ENCODE measurements around the gene AIFM3. TPM values are rescaled to one million over a fixed set of nuclear protein-coding genes. Genes with fewer than 3 reads are reported as not detected.
"Not testable (repeated sequence)": the region's sequence is repeated elsewhere in the genome, so short reads cannot be mapped to it uniquely, and the experiment has no call there.

Gene AIFM3
- polyA plus RNA-seq, 2 of the 4 experiments (the other 2 are of a cell fraction) = 1.4 to 3.6 TPM

DNA sequence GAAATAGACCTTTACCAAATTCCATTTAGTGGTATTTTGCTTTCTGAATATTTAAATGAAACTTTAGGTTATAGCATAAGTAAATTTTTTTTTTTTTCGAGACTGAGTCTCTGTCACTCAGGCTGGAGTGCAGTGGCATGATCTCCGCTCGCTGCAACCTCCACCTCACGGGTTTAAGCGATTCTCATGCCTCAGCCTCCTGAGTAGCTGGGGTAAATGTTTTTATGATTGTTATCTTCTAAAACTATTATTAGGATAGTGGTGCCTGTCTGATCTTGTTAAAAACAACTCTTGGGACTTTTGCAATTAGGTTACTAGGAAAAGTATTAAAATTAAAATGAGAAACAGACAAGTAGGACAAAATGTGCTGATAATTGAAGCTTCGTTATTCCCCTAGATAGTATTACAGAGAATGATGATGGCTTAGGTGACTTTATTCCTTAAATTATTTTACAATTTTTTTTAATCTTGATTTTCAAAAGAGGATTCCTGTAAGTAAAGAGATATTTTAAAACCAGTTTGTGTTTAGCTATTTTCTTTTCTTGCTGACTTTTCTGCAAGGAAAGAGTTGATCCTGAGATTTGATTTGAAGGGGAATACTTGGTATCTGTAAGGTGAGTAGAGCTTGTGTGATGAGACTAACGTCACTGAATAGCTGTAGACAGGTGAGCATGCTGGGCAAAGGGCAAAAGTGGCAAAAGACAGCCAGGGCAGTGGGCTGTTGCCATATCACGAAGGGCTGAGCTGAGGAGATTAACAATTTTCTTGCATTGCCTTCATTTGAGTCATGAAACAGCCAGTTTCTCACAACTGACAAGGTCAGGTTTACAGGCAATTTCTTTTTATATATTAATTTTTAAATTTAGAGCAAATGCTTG lies 29.0 kb upstream of the AIFM3 start:
- Histone ChIP-seq H3K4me1 (peaks cover 14% of the 10 kb centered on the region), H3K9me3 (no peaks in the 10 kb centered on the region), H3K27ac (no peak overlapping the region), H3K4me2 (no peak overlapping the region), H3K4me3 (no peak overlapping the region)
- ChIA-PET CTCF (interaction anchor here (1.2 to 3.4 kb wide), 3 partner anchors 19 to 53 kb away, joined by 3 to 13 read pairs (median 11); no protein-coding TSS in a partner anchor), POLR2A (no interaction called here)
- ATAC-seq = no peak
- FAIRE-seq = no peak
- TF ChIP-seq EP300 (IDR thresholded peaks at IDR 0.05) (no peak), ZNF302 (CRISPR knock-in tag; IDR thresholded peaks at IDR 0.05) (no peak), HDAC2 (IDR thresholded peaks at IDR 0.05) (no peak), POLR2A (IDR thresholded peaks at IDR 0.05; ENCODE audit: low read length) (no peak), SREBF2 (IDR thresholded peaks at IDR 0.05) (no peak), ZC3H11A (IDR thresholded peaks at IDR 0.05) (no peak), KDM5A (IDR thresholded peaks at IDR 0.05) (no peak), TFCP2L1 (CRISPR knock-in tag; IDR thresholded peaks at IDR 0.05) (no peak), HOXA7 (CRISPR knock-in tag; IDR thresholded peaks at IDR 0.05) (no peak), SMC3 (IDR thresholded peaks at IDR 0.05) (no peak), NFE2L2 (conservative IDR thresholded peaks at IDR 0.05; ENCODE audit: low read length) (no peak), RAD21 (conservative IDR thresholded peaks at IDR 0.05 in 1 of 2, IDR thresholded peaks at IDR 0.05 in 1 of 2) (no peak), CHD2 (IDR thresholded peaks at IDR 0.05; ENCODE audit: low read length, partially characterized antibody) (no peak), JUNB (IDR thresholded peaks at IDR 0.05) (no peak)
- TF ChIP-seq, protein P1, sequence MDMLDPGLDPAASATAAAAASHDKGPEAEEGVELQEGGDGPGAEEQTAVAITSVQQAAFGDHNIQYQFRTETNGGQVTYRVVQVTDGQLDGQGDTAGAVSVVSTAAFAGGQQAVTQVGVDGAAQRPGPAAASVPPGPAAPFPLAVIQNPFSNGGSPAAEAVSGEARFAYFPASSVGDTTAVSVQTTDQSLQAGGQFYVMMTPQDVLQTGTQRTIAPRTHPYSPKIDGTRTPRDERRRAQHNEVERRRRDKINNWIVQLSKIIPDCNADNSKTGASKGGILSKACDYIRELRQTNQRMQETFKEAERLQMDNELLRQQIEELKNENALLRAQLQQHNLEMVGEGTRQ (IDR thresholded peaks at IDR 0.05) = no peak
- TF ChIP-seq, protein P2, sequence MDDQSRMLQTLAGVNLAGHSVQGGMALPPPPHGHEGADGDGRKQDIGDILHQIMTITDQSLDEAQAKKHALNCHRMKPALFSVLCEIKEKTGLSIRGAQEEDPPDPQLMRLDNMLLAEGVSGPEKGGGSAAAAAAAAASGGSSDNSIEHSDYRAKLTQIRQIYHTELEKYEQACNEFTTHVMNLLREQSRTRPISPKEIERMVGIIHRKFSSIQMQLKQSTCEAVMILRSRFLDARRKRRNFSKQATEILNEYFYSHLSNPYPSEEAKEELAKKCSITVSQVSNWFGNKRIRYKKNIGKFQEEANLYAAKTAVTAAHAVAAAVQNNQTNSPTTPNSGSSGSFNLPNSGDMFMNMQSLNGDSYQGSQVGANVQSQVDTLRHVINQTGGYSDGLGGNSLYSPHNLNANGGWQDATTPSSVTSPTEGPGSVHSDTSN (IDR thresholded peaks at IDR 0.05) = no peak
- TF ChIP-seq, protein P3, sequence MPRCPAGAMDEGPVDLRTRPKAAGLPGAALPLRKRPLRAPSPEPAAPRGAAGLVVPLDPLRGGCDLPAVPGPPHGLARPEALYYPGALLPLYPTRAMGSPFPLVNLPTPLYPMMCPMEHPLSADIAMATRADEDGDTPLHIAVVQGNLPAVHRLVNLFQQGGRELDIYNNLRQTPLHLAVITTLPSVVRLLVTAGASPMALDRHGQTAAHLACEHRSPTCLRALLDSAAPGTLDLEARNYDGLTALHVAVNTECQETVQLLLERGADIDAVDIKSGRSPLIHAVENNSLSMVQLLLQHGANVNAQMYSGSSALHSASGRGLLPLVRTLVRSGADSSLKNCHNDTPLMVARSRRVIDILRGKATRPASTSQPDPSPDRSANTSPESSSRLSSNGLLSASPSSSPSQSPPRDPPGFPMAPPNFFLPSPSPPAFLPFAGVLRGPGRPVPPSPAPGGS (IDR thresholded peaks at IDR 0.05) = no peak
- TF ChIP-seq, protein P4, sequence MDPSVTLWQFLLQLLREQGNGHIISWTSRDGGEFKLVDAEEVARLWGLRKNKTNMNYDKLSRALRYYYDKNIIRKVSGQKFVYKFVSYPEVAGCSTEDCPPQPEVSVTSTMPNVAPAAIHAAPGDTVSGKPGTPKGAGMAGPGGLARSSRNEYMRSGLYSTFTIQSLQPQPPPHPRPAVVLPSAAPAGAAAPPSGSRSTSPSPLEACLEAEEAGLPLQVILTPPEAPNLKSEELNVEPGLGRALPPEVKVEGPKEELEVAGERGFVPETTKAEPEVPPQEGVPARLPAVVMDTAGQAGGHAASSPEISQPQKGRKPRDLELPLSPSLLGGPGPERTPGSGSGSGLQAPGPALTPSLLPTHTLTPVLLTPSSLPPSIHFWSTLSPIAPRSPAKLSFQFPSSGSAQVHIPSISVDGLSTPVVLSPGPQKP (IDR thresholded peaks at IDR 0.05; ENCODE audit: low read depth, low read length) = no peak
- no peak for DNase-seq (ENCODE audit: low read depth in 1 of 2, low spot score in 1 of 2)
- 91% methylated on average over 8 of the region's 8 CpGs for WGBS (ENCODE audit: missing lambda C conversion rate)

DNA sequence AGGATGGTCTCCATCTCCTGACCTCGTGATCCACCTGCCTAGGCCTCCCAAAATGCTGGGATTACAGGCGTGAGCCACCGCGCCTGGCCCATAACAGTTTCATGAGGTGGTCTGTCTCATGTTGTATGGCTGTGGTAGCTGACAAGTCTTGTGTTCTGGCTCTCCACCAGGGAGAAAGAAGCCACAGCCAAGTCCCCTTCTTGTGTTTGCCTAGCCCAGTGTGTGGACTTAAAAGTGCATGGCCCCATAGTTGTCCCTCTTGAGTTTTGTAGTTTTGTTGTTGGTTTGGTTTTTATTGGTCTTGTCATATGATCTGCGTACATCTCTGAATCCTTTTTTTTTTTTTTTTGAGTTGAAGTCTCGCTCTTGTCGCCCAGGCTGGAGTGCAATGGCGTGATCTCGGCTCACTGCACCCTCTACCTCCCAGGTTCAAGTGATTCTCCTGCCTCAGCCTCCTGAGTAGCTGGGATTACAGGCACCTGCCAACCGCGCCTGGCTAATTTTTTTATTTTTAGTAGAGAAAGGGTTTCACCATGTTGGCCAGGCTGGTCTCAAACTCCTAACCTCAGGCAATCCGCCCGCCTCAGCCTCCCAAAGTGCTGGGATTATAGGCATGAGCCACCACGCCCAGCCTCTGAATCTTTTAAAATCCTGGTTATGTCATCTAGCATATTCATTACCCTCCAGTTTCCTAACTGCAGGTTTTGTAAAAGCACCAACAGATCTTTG lies 27.4 kb upstream of the AIFM3 start:
- H3K9me3 ChIP-seq; FAIRE-seq; H3K4me2 ChIP-seq; DNase-seq (ENCODE audit: low read depth in 1 of 2, low spot score in 1 of 2); POLR2A ChIA-PET; H3K4me3 ChIP-seq; H3K27ac ChIP-seq; ATAC-seq: not testable (repeated sequence)
- CTCF ChIA-PET = interaction anchor here (0.6 to 3.4 kb wide), 3 partner anchors 46 to 140 kb away, joined by 3 to 13 read pairs (median 3); no protein-coding TSS in a partner anchor
- WGBS (ENCODE audit: missing lambda C conversion rate) = 96% methylated on average over 14 of the region's 14 CpGs
- H3K4me1 ChIP-seq = peaks cover 15% of the 10 kb centered on the region

All from A549 (cell line).